H1 (cell line): ENCODE measurements around the gene SLC4A1AP. TPM values are rescaled to one million over a fixed set of nuclear protein-coding genes. Genes with fewer than 3 reads are reported as not detected.
"Not testable (repeated sequence)": the region's sequence is repeated elsewhere in the genome, so short reads cannot be mapped to it uniquely, and the experiment has no call there.

Experiments
- CTCF ChIA-PET: fragments of 300-600 bp; sonication (Branson Sonifier 250); formaldehyde crosslinking; loops from one replicate; lab custom pipeline; 2021; ENCODE audit not compliant: partially characterized antibody; lab: Charles Lee
- POLR2A ChIA-PET: fragments of 300-600 bp; sonication (Branson Sonifier 250); formaldehyde crosslinking; loops from one replicate; lab custom pipeline; 2021; ENCODE audit warnings: inconsistent platforms; ENCODE audit not compliant: partially characterized antibody; lab: Charles Lee
- DNase-seq, 2 experiments: peaks; one replicate each; pipeline versions ENCODE4 v3.0.0 to v3.0.0-alpha.2; 2010 to 2022; ENCODE audit warnings: low spot score in 2 of 2, low read depth in 1 of 2, mixed read lengths in 1 of 2
- FAIRE-seq: peaks from 2 replicates; lab custom pipeline; 2011; peaks lifted over from hg19 to GRCh38; lab: Jason Lieb, UNC
- H2AFZ ChIP-seq: 2 replicates; pipeline ENCODE4 v1.8.1; 2012; ENCODE audit warnings: low read length, inconsistent platforms
- H2AK5ac ChIP-seq: 2 replicates; pipeline ENCODE4 v1.6.1; 2013; ENCODE audit warnings: low read depth, low read length
- H2BK120ac ChIP-seq: replicated peaks from 2 replicates; pipeline ENCODE3; 2013; ENCODE audit warnings: low read depth, low read length, inconsistent platforms
- H2BK12ac ChIP-seq: 2 replicates; pipeline ENCODE4 v1.6.1; 2013; ENCODE audit warnings: low read depth, low read length
- H2BK15ac ChIP-seq: 2 replicates; pipeline ENCODE4 v1.6.1; 2013; ENCODE audit warnings: low read length
- H2BK20ac ChIP-seq: 2 replicates; pipeline ENCODE4 v1.6.1; 2013; ENCODE audit warnings: low read length
- H2BK5ac ChIP-seq: 2 replicates; pipeline ENCODE4 v1.6.1; 2013; ENCODE audit warnings: low read depth, low read length
- H3K14ac ChIP-seq: 2 replicates; pipeline ENCODE4 v1.6.1; 2013; ENCODE audit warnings: inconsistent platforms; ENCODE audit not compliant: insufficient read length
- H3K18ac ChIP-seq: 2 replicates; pipeline ENCODE4 v1.6.1; 2013; ENCODE audit warnings: low read length; ENCODE audit errors: extremely low read depth
- H3K23ac ChIP-seq: 2 replicates; pipeline ENCODE4 v1.6.1; 2013; ENCODE audit warnings: inconsistent platforms; ENCODE audit not compliant: insufficient read length
- H3K23me2 ChIP-seq: 2 replicates; pipeline ENCODE4 v1.6.1; 2013; ENCODE audit warnings: low read depth, low read length
- H3K27ac ChIP-seq: 2 replicates; pipeline ENCODE4 v1.6.1; 2011; ENCODE audit warnings: low read depth, low read length, inconsistent platforms
- H3K27me3 ChIP-seq, 4 experiments: replicated peaks in 1 of 4; 1 replicate in 1 of 4; 2 replicates in 3 of 4; pipeline versions ENCODE4 v1.6.1 to v1.8.1; 2011 to 2013; ENCODE audit warnings: low read length in 3 of 4, mild to moderate bottlenecking in 3 of 4, inconsistent platforms in 2 of 4, mixed read lengths in 2 of 4, moderate library complexity in 1 of 4; ENCODE audit not compliant: control insufficient read depth in 3 of 4, insufficient read depth in 3 of 4; ENCODE audit errors: extremely low read depth in 1 of 4
- H3K36me3 ChIP-seq, 4 experiments: 2 replicates each; pipeline versions ENCODE4 v1.6.1 to v1.8.1; 2011 to 2013; ENCODE audit warnings: mild to moderate bottlenecking in 4 of 4, low read length in 3 of 4, moderate library complexity in 2 of 4, control low read depth in 1 of 4, inconsistent platforms in 1 of 4; ENCODE audit not compliant: insufficient read depth in 4 of 4, control insufficient read depth in 2 of 4
- H3K4ac ChIP-seq: replicated peaks from 2 replicates; pipeline ENCODE3; 2013; ENCODE audit warnings: low read length, low read depth, mixed read lengths, inconsistent platforms; ENCODE audit not compliant: insufficient read length
- H3K4me1 ChIP-seq, 4 experiments: replicated peaks in 1 of 4; 1 replicate in 1 of 4; 2 replicates in 3 of 4; pipeline versions ENCODE4 v1.6.1 to v1.8.1; 2011 to 2013; ENCODE audit warnings: low read length in 3 of 4, inconsistent platforms in 2 of 4, mixed read lengths in 1 of 4; ENCODE audit not compliant: insufficient read depth in 4 of 4, control insufficient read depth in 3 of 4
- H3K4me2 ChIP-seq, 2 experiments: 2 replicates each; pipeline versions ENCODE4 v1.6.1 to v1.8.1; 2011 to 2013; ENCODE audit warnings: low read depth in 2 of 2, low read length in 2 of 2, control low read depth in 1 of 2, inconsistent platforms in 1 of 2, mild to moderate bottlenecking in 1 of 2; ENCODE audit not compliant: insufficient read depth in 1 of 2
- H3K4me3 ChIP-seq, 4 experiments: fragments of 200-600, 300-600 bp in 1 of 4; sonication (generic), shearing (Covaris generic), sonication (Bioruptor Twin) in 1 of 4; 2 replicates each; pipeline versions ENCODE4 v1.5.1 to v1.8.1; 2011 to 2016; ENCODE audit warnings: low read length in 4 of 4, low read depth in 3 of 4, control low read depth in 2 of 4, inconsistent platforms in 2 of 4, mild to moderate bottlenecking in 2 of 4, mixed read lengths in 1 of 4, moderate library complexity in 1 of 4; ENCODE audit not compliant: insufficient read depth in 2 of 4; ENCODE audit errors: extremely low read depth in 1 of 4
- H3K56ac ChIP-seq: replicated peaks from 2 replicates; pipeline ENCODE3; 2013; ENCODE audit warnings: low read depth, mild to moderate bottlenecking, mixed read lengths, low read length, inconsistent platforms; ENCODE audit not compliant: insufficient read length
- H3K79me1 ChIP-seq: 2 replicates; pipeline ENCODE4 v1.6.1; 2013; ENCODE audit warnings: low read depth, low read length, control low read depth
- H3K79me2 ChIP-seq, 2 experiments: 2 replicates each; pipeline versions ENCODE4 v1.6.1 to v1.8.1; 2012 to 2013; ENCODE audit warnings: low read length in 2 of 2, mild to moderate bottlenecking in 2 of 2, inconsistent platforms in 1 of 2; ENCODE audit not compliant: insufficient read depth in 2 of 2, control insufficient read depth in 1 of 2
- H3K9ac ChIP-seq, 4 experiments: replicated peaks in 1 of 4; 1 replicate in 1 of 4; 2 replicates in 3 of 4; pipeline versions ENCODE4 v1.6.1 to v1.8.1; 2011 to 2013; ENCODE audit warnings: low read depth in 3 of 4, low read length in 3 of 4, control low read depth in 2 of 4, mild to moderate bottlenecking in 2 of 4, moderate library complexity in 2 of 4, inconsistent platforms in 1 of 4; ENCODE audit errors: extremely low read depth in 1 of 4
- H3K9me3 ChIP-seq, 2 experiments: 2 replicates each; pipeline versions ENCODE4 v1.6.1 to v1.8.1; 2012 to 2013; ENCODE audit warnings: mild to moderate bottlenecking in 2 of 2, moderate library complexity in 2 of 2, control low read depth in 1 of 2, inconsistent platforms in 1 of 2, low read depth in 1 of 2, low read length in 1 of 2, mixed read lengths in 1 of 2; ENCODE audit not compliant: insufficient read depth in 2 of 2
- H4K20me1 ChIP-seq, 2 experiments: replicated peaks in 1 of 2; 2 replicates each; pipeline versions ENCODE3 to v1.8.1; 2011 to 2013; ENCODE audit warnings: inconsistent platforms in 2 of 2, low read length in 2 of 2, mild to moderate bottlenecking in 1 of 2; ENCODE audit not compliant: insufficient read depth in 2 of 2, control insufficient read depth in 1 of 2
- H4K5ac ChIP-seq: 2 replicates; pipeline ENCODE4 v1.6.1; 2013; ENCODE audit warnings: low read length, low read depth, mixed read lengths, inconsistent platforms; ENCODE audit not compliant: insufficient read length
- H4K8ac ChIP-seq: 2 replicates; pipeline ENCODE4 v1.8.0; 2013; ENCODE audit warnings: mild to moderate bottlenecking, moderate library complexity, low read length, inconsistent platforms; ENCODE audit not compliant: insufficient read depth; ENCODE audit errors: extremely low read depth
- H4K91ac ChIP-seq: replicated peaks from 2 replicates; pipeline ENCODE3; 2013; ENCODE audit warnings: low read length, mixed read lengths, inconsistent platforms; ENCODE audit not compliant: insufficient read length
- CREB1 ChIP-seq: IDR thresholded peaks from 2 replicates; pipeline ENCODE4 v1.6.1; 2012; ENCODE audit warnings: inconsistent platforms
- RFX5 ChIP-seq: IDR thresholded peaks from 2 replicates; pipeline ENCODE4 v1.6.1; 2011; ENCODE audit warnings: low read depth, low read length, improper control_type of control experiment, borderline replicate concordance
- RNF2 ChIP-seq: fragments of 200-900, 300-1000 bp; sonication (generic); IDR thresholded peaks from 2 replicates; pipeline ENCODE4 v1.7.1; 2016; ENCODE audit warnings: borderline replicate concordance, low read depth, mild to moderate bottlenecking, antibody characterized with exemption, low read length; ENCODE audit not compliant: poor library complexity, severe bottlenecking; ENCODE audit errors: missing control alignments
- WGBS, 2 experiments: shearing (Covaris generic) in 1 of 2; methylation state at CpG; one replicate each; pipeline versions ENCODE4 v1.1.6 to v1.1.7; 2013 to 2015; ENCODE audit warnings: low lambda C conversion rate in 2 of 2, mixed read lengths in 2 of 2, inconsistent platforms in 1 of 2, low coverage in 1 of 2, missing lambda C conversion rate in 1 of 2; ENCODE audit not compliant: insufficient replicate concordance in 2 of 2, insufficient coverage in 1 of 2, insufficient read length in 1 of 2; ENCODE audit errors: extremely low coverage in 1 of 2, missing lambda C conversion rate in 1 of 2; 5-methylcytosine and 5-hydroxymethylcytosine counted together
- polyA plus RNA-seq, 7 experiments: library from polyadenylated mRNA; depleted of rRNA in 3 of 7; stranded (reverse) in 5 of 7; unstranded in 2 of 7; fragments of >200 nt in 5 of 7; fragments of 200-250 nt in 2 of 7; gene quantifications; 1 replicate in 5 of 7; 2 replicates in 1 of 7; 4 replicates in 1 of 7; pipeline versions ENCODE4 v1.2.1 to v1.2.3, GENCODE V29; 2011 to 2013; ENCODE audit warnings: missing spikeins in 2 of 7, mixed read lengths in 2 of 7
- total RNA-seq: library from RNA; stranded (reverse); fragmentation: NEBNext Ultra II Directional; extraction: Animal tissue kit (Norgen Biotek cat#: 25700); gene quantifications from 2 replicates; pipeline ENCODE4 v1.2.1, GENCODE V29; 2021
- TF ChIP-seq, protein P1 (sequence below): IDR thresholded peaks from 2 replicates; pipeline ENCODE4 v1.6.1; 2012; ENCODE audit warnings: low read length, inconsistent platforms

Gene SLC4A1AP
- total and polyA plus RNA-seq, 2 of the 8 experiments (the other 6 are each of a cell fraction or from before 2014, with no cell fraction given), result 8.1 to 18.4 TPM

DNA sequence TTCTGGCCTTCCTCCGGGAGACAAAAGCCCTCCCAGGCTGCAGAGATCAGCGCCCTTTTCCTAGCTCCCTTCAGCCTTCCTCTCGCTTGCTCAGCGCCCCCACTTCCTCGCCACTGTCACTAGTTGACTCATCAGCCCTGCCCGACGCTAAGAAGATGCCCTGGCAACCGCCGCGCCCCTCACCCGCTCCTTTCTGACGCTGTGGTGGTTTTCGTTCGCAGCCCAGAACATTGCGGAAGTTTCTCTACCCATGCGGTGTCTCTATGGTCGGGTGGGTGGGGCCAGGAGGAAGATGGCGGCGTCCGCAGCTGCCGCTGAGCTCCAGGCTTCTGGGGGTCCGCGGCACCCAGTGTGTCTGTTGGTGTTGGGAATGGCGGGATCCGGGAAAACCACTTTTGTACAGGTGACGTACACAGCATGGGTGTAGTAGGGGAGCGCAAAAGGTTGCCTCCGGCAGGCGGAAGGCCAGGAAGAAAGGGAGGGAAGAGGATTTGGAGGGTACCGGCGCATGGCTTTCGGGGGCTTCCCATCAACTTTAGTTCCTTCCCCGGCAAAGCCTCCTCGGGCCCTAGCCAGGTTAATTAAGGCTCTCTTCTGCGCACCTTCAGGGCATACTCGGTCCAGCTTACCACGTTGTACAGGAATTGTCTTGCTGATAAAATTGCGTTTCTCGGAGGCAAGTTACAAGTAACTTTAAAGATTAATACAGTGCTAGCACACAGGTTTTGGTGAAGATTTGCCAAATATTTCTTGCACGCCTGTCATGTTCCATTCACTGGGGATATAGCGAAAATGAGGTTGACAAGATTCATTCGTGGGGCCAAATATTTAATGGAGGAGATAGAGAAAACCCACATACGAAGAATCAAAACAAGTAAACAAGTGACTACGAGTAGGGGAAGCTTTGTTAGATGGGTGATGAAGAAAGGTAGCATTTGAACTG lies 34.7 kb upstream of the SLC4A1AP start, which contains the start of the genes CCDC121 and GPN1 (continued):
- TF ChIP-seq CREB1 (peak; percentile 67; the same call in 1 of the 2 replicates), RFX5 (no peak), RNF2 (no peak)
- TF ChIP-seq, protein P1, sequence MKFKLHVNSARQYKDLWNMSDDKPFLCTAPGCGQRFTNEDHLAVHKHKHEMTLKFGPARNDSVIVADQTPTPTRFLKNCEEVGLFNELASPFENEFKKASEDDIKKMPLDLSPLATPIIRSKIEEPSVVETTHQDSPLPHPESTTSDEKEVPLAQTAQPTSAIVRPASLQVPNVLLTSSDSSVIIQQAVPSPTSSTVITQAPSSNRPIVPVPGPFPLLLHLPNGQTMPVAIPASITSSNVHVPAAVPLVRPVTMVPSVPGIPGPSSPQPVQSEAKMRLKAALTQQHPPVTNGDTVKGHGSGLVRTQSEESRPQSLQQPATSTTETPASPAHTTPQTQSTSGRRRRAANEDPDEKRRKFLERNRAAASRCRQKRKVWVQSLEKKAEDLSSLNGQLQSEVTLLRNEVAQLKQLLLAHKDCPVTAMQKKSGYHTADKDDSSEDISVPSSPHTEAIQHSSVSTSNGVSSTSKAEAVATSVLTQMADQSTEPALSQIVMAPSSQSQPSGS, result no peak

DNA sequence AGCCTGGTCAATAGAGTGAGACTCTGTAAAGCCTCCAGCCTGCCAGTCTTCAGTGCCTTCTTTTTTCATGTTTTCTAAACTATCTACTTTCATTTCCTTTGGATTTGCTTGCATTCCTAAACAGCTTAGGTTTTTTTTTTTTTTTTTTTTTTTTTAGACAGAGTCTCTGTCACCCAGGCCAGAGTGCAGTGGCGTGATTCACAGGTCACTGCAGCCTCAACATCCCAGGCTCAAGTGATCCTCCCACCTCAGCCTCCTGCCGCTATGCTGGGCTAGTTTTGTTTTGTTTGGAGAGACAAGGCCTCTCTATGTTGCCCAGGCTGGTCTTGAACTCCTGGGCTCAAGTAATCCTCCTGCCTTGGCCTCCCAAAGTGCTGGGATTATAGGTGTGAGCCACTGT lies 33.4 kb upstream of the SLC4A1AP start:
- H2BK20ac ChIP-seq, H3K23me2 ChIP-seq, H2BK12ac ChIP-seq, H4K20me1 ChIP-seq, H3K56ac ChIP-seq, H2AFZ ChIP-seq, H2BK5ac ChIP-seq, DNase-seq, H3K79me1 ChIP-seq, FAIRE-seq, H3K4me3 ChIP-seq, H3K9me3 ChIP-seq, H3K23ac ChIP-seq, H4K8ac ChIP-seq, H2BK120ac ChIP-seq, H3K4ac ChIP-seq, H3K27ac ChIP-seq, CTCF ChIA-PET, H2BK15ac ChIP-seq, H2AK5ac ChIP-seq, H4K91ac ChIP-seq, H3K14ac ChIP-seq, H4K5ac ChIP-seq, H3K9ac ChIP-seq, H3K18ac ChIP-seq, H3K27me3 ChIP-seq, H3K4me1 ChIP-seq: not testable (repeated sequence)
- peaks cover 8 to 31% (median 27%) of the 10 kb centered on the region in 4 experiments; a peak in 7 of 8 replicates for H3K36me3 ChIP-seq
- POLR2A ChIA-PET, result interaction anchor here (0.9 kb wide), 1 partner anchor 7 kb away, joined by 4 read pairs; no protein-coding TSS in a partner anchor
- H3K4me2 ChIP-seq, result peak overlapping the region in 1 of 2 experiments; percentile 79; a peak in 1 of 4 replicates
- H3K79me2 ChIP-seq, result peaks cover 0 to 14% of the 10 kb centered on the region in 2 experiments; a peak in 2 of 4 replicates
- 93% methylated on average over 2 of the region's 2 CpGs; no CpG with 5 or more reads in 1 of the 2 experiments for WGBS, 2 experiments
